Measurements from ENCODE around the gene SRP9.

Gene SRP9, protein sequence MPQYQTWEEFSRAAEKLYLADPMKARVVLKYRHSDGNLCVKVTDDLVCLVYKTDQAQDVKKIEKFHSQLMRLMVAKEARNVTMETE

DNA sequence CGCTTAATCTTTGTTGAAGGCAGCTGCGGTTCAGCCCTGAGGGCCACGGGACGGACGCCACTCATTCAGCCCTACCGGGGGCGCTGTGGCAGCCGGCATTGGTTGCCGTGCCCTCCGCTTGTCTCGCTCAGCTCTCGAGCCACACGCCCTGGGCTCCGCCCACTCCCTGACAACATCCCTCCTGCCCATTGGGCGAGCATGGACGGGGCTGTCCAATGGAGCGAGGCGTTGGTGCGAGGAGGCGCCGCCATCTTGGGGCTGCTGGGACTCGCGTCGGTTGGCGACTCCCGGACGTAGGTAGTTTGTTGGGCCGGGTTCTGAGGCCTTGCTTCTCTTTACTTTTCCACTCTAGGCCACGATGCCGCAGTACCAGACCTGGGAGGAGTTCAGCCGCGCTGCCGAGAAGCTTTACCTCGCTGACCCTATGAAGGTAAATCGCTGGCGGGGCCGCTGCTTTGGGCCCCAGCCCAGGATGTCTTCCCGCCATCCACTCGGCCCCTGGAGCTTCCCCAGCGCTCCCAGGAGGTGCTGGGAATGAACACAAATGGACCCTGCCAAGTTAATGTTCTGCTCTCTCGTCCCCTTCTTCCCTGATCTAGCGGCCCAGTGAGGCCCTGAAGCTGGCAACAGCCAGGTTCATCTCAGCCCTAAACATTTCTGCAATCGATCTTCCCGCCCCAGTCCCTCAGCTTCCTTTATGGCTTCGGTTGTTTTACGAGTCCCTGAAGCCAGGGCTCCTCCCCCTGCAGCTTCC lies at the start of gene SRP9:
Gene SRP9 (plus strand): TSS at position 244 of the 754 bp plus-strand sequence. CDS start 115 bp downstream, at position 359.
- in situ Hi-C loops (cut with MboI; ENCODE audit: low sequenced_read_pairs), result no loop called here

DNA sequence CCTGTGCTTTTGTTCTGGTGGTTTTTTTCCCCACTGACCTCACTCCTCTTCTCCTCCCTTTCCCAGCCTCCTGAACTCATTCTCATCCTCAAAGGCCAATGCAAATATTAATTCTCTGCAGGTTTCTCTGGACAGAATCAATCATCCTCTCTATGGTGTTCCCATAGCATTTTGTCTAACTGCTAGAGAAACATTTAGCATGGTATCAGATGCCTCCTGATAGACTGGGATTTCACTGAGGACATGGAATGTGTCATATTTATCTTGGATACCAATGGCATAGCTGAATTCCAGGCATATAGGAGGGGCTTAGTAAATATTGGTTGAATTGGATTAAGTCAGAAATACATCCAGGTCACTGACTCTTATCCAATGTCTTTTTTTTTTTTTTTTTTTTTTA lies 46.1 kb upstream of the SRP9 start:
- in situ Hi-C loops (cut with MboI; ENCODE audit: low sequenced_read_pairs), result no loop called here

DNA sequence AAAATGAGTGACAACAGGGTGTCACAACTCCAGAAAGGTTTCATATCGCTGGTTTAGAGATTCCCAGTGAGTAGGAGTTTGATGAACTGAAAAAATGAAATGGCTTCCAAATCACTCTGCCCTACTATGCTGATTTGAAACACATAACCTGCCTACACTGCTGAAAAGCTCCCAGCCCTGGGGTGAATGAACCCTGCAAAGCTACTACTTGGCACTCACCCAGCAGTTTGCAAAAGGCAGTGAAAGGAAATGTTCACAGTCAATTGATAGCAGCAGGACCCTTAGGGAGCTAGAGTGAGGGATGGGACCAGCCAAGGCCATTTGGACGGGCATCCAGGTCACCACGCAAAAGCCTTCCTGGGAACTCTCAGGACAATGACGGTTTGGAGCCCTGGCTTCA lies 44.4 kb upstream of the SRP9 start:
- in situ Hi-C loops (cut with MboI; ENCODE audit: low sequenced_read_pairs), result no loop called here

DNA sequence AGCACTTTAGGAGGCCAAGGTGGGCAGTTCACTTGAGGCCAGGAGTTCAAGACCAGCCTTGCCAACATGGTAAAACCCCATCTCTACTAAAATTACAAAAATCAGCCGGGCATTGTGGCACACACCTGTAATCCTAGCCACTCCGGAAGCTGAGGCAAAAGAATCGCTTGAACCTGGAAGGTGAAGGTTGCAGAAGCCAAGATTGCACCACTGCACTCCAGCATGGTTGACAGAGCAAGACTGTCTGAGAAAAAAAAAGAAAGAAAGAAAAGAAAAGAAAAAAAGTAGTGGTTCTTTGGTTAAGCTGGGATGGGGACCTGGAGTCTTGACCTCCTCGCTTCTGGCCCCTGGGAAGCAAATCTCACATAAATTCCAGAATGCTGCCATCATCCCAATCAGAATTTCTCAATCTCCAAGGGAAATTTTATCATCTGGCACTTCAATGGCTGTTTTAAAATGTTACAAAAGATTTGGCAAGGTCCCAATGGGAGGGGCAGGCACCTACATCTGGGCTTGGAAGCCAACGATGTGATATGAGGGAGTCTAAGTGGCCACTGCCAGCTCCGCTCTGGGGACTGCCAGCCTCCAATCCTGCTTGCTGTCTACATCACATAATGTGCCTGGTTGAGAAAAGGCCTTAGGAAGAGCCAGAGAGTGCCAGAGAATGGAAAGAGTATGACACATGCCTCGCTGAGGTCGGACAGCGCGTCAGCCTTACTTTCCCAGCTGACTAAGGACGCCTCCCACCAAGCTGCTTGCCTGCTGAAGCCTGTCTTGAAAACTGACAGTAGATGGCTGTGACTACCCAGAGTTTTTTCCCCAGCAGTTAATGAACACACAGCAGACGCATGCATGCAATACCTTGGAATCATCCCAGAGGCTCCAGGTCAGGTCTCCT lies 42.1 kb upstream of the SRP9 start:
- in situ Hi-C loops (cut with MboI; ENCODE audit: low sequenced_read_pairs), result no loop called here

DNA sequence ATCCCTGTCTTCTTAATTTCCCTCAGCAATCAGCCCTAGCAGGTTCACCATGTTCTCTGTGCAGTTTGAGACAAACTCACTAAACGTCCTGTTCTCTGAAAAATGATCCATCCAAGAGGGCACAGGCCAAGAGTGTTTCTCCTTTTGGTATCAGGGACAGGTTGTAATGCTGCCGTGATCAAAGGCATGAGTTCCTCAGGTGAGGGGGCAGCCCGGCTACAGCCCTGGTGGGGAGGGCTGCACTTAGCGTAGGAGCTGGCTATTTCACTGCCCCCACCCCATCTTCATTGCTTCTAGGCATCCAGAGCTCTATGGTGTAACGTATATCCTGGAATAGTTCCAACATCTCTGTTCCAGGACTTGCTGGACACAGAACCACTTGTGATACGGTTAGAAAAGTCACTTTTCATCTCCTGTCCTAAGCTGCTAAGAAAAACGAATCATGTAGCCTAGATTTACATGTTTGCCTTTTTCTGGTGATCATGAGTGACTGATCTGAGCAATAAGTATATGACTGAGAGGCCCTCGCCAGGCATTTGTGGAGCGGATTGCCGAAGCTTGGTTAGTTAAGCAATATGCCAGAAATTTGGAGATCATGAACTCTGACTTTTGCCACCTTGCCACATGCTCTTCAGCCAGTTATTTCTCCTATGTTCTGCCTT lies 41.1 kb upstream of the SRP9 start:
- in situ Hi-C loops (cut with MboI; ENCODE audit: low sequenced_read_pairs), result no loop called here

DNA sequence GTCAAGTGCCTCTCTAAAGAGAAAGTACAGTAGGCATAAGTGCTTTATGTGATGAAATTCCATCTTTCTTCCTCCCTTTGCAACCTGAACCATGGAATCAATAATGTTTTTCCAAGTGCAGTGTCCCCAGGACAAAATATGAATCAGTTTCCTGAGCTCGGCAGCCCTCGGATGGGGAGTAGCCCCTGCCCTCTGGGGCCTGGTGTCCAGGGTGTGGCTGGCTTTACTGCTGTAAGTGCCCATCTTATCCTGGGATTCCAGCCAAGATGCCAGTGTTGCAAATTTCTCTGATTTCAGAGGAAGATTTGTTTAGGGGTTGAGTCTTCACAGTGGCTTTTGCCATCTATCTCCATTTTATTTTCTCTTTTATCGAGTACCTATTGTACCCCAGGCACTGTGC lies 40.5 kb upstream of the SRP9 start:
- in situ Hi-C loops (cut with MboI; ENCODE audit: low sequenced_read_pairs), result no loop called here

DNA sequence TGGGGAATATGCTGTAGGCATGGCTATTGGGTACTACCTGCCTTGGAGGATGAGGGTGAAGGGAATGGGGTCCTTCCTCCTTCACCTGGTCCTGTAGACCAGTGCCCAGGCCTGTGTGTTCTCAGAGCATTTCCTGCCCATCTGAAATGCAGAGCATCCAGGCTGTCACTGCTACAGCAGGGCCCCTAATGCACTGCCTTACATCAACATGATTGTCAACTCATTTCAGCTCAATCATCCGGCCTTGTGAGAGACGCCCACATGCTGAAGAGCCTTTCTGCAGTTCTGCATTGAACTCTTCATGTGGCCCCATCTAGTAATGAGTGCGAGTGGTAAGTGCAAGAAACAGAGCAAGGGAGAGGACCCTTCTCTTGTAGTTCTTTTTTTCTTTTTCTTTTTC lies 39.8 kb upstream of the SRP9 start:
- in situ Hi-C loops (cut with MboI; ENCODE audit: low sequenced_read_pairs), result no loop called here

DNA sequence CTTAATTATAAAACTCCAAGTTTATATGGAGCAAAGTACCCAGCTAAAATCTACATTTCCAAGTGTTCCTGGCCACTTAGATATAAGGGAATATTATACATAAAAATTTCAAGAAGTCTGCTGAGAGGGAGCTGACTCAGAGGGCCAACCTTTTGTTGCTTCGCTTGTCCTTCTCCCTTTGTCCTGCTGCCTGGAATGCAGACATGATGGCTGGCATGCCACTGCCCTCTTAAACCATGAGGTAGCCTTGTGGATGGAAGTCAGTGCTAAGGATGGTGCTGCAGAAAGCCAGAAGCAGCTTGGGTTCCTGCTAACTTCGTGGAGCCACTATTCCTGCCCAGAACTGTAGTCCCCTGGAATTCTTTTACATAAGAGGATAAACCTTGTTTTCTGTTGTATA lies 38.9 kb upstream of the SRP9 start:
- in situ Hi-C loops (cut with MboI; ENCODE audit: low sequenced_read_pairs), result no loop called here

DNA sequence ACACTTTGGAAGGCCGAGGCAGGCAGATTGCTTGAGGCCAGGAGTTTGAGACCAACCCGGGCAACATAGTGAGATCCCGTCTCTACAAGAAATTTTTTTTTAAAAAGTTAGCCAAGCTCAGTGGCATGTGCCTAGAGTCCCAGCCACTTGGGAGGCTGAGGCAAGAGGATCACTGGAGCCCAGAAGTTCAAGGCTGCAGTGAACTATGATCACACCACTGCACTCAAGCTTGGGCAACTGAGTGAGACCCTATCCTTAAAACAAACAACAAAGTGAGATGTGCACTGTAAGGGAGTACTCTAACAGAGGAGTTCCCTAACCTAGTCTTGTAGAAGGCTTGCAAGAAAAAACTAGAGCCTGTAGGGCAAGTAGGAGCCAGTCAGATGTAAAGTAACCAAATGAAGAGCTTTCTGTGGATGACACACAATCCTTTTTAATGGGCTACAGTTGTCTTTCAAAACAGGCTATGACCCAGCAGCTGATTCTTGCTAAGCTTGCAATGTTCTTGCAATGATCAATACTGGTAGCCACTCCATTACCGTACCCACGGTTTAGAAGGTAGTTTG lies 38.0 kb upstream of the SRP9 start:
- in situ Hi-C loops (cut with MboI; ENCODE audit: low sequenced_read_pairs), result no loop called here

DNA sequence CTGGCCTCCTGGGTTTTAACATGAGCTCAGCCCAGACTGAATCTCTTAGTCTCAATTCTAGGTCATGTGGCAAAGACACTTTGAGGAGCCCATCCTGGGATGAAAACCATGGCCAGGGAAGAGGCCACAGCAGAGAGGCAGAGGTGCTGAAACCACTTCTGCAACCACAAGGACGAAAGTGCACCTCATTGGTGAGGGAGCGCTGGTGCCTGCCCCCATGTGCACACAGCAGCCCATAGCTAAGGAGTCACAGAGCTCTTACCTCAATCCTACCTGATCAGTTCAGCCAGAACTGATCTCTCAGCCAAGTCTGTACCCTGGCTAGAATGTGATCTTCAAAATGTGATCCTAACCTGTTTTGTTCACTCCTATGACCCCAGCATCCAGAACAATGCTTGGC lies 32.9 kb upstream of the SRP9 start:
- in situ Hi-C loops (cut with MboI; ENCODE audit: low sequenced_read_pairs), result no loop called here

DNA sequence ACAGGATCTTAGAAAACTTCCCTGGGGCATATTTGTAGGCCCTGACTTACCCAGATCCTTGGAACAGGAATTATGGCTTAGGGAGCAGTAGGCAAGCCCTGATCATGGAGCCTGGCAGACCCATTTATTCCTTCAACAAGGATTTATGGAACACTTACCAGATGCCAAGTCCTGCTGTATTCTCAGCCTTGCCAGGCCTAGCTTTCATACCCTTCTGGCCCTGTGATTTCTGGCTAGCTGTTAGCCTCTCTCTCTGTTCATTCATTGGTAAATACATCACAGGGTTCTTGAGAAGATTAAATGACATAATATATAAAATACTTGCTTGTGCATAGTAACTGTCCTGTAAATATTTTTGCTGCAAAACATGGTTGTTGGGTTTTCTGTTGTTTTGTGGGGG lies 32.4 kb upstream of the SRP9 start:
- in situ Hi-C loops (cut with MboI; ENCODE audit: low sequenced_read_pairs), result no loop called here

DNA sequence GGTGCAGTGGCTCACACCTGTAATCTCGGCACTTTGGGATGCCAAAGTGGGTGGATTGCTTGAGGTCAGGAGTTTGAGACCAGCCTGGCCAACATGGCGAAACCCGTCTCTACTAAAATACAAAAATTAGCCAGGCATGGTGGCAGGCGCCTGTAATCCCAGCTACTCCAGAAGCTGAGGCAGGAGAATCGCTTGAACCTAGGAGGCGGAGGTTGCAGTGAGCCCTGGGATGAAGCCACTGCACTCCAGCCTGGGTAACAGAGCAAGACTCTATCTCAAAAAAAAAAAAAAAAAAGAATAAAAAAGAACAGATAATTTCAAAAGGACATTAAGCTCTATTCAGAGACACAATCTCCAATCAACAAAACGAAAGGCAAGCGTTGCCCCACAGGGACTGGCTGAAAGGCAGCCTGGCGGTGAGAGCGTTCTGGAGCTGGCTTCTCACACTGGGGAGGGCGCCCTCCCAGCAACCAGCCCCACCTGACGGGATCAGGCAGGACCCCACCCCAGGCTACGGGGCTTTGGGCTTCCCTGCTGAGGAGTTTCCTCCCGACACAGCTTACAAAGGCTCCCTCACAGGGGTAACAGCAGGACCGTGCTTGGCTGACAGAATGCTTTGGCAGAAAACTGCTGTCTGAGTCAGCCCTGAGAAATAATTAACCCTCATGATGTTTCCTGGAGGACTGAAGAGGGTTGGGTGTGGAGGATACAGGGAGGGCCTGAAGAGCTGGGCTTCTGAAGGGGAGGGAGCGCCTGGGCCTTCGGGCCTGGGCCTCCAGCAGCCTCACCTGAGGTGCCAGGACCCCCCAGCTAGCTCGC lies 31.1 kb upstream of the SRP9 start:
- in situ Hi-C loops (cut with MboI; ENCODE audit: low sequenced_read_pairs), result no loop called here

DNA sequence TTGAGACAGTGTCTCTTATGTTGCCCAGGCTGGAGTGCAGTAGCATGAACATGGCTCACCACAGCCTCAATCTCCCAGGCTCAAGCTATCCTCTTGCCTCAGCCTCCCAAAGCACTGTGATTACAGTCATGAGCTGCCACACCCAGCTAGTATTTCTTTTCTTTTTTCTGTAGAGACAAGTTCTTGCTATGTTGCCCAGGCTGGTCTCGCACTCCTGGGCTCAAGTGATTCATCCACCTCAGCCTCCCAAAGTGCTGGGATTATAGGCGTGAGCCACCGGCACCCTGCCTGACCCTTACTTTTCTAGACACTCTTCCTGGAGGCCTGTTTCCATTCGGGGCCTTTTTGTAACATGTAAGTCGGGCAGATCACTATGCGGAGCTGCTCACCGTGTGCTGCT lies 30.1 kb upstream of the SRP9 start:
- in situ Hi-C loops (cut with MboI; ENCODE audit: low sequenced_read_pairs), result no loop called here

DNA sequence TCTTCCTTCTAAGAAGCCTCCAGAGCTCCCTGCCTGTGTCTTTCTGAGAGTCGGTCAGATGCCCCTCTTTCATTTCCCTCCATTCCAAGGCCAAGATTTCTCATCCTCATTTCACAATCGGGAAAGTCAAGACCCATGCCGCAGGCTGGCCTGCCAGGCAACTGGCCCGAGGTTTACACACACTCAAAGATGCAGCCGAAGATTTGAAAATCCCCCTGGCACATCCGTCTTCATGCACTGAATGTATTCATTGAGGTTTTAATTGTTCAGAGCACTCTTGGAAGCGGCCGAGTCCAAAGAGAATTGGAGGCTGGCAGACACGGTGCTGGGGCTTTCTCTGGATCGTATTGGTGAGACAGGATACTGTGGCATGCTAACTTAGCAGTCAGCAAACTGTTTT lies 29.1 kb upstream of the SRP9 start:
- in situ Hi-C loops (cut with MboI; ENCODE audit: low sequenced_read_pairs), result no loop called here

DNA sequence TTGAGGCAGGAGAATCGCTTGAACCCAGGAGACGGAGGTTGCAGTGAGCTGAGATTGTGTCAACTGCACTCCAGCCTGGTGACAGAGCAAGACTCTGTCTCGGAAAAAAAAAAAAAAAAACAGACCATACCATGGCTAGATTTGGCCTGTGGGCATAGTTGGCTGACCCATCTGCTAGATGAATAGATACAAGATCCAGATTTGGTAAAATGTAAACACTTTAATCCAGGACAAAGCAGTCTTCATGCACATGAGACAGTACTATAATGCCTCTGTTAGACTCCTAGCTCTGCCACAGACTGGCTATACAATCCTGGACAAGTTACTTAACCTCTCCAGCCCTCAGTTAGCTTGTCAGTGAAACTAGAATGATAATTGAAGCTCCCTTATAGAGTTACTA lies 27.9 kb upstream of the SRP9 start:
- in situ Hi-C loops (cut with MboI; ENCODE audit: low sequenced_read_pairs), result no loop called here

DNA sequence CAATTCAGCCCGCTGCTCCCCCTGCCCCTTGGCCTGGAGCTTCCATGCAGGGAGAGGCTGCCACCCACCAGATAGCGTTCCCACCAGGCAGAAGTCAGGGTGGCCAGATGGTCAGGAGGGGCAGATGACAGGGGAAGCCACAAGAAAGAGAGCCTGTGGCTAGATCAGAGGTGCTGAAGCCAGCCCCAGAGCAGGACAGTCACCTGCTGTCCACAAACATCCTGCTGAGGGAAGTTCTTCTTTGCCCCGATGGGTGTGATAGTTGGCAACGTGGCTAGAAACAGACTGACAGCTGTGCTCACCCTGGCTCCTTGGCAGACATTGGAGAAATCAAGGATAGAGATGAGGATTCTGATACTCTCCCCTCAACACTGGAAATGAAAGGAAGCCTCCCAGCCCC lies 27.2 kb upstream of the SRP9 start:
- in situ Hi-C loops (cut with MboI; ENCODE audit: low sequenced_read_pairs), result no loop called here

DNA sequence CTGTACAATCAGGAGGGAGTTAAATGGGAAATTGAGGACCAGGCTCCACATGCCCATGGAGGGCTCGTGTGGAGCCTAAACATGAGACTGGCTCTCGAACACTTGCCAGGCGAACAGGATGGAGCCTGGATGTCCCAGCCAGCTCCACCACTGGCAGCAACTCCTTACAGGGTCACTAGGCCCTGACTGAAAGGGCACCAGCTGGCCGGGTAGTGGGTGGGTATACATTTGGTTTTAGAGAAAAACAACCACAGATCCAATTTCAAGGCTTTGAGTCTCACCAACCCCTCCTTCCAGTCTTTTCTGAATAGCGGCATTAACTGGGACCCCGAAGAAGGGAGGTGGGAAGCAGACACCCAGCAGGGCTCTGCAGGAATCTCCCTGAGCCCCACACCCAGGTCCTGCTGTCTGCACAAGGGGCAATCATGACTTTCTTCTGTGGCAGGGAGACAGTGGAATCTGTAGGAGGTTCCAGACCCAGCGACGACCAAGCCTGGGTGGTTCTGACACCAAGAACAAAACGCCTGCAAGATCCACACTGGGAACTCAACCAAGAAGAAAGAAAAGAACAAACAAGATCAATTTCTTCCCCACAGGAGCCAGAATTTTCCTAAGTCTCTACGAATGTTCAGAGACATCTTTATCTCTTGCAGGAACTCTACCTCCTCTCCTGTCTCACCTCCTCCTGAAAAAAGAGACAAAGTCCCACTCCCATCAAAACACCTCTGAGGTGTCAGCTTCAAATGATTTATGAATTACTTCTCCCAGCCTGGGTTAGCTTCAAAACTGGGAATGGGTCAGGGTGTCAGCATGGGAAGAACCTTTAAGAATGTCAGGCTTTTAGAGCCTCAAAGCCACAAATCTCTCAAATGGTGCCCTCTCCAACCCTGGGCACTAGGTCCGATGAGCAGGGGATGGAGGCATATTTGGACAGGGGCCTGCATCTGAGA lies 26.5 kb upstream of the SRP9 start:
- in situ Hi-C loops (cut with MboI; ENCODE audit: low sequenced_read_pairs), result no loop called here

DNA sequence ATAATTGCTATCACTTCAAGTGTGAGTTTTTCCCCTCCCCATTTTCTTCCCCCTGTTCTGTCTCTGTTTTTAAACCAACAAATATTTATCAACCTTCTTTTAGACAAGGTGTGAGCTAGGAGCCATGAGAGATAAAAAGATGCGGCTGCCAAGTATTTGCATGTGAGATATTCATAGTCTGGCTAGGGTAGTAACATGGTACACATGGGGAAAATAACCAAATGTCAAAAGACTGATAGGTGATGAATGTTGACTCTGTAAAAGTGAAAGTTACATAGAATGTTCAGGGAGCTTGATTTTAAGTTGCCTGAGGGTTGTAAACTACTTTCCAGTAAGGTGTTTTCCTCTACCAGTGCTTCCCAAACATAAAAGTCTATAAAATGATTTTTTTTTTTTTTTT lies 25.4 kb upstream of the SRP9 start:
- in situ Hi-C loops (cut with MboI; ENCODE audit: low sequenced_read_pairs), result no loop called here

DNA sequence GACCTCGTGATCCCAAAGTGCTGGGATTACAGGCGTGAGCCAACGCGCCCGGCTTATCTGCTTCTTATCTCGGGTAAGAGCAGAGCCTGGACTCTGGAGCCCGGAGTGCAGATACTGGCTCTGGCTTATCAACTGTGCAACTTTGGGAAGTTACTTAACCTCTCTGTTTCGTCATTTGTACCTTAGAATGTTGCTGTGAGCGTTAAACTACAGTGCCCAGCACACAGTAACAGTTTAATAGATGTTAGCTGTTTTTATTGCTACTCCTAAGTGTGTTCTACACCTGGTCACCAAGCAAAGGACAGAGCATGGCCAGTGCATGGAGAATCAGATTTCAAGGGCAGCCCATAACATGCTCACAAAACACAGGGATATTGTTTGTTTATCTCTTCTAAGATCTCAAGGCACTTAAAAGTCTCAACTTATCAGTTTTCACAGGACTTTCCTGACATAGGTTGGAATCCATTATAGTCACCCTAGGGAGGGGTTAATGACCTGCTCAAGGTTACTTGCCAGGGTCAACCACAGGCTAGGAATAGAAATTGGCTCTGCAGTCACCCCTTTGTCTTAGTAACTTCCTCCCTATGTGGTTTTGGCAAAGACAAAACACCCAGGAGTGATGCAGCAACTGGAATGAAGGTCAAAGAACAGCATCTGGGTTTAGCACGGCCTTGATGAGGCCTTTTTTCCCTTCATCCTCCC lies 22.5 kb upstream of the SRP9 start:
- in situ Hi-C loops (cut with MboI; ENCODE audit: low sequenced_read_pairs), result no loop called here

Measured in hTERT RPE-1 (cell line).